HCT116 (cell line): Measurements from ENCODE around the gene STIM1.

Experiments used
- EGR1 ChIP-seq: IDR thresholded peaks from 2 replicates; pipeline ENCODE4 v1.6.1; 2012; ENCODE audit warnings: low read depth
- EZH2phosphoT487 ChIP-seq: fragments of 200-600 bp; IDR thresholded peaks from 2 replicates; pipeline ENCODE4 v1.6.1; 2018; ENCODE audit warnings: antibody characterized with exemption, borderline replicate concordance
- POLR2A ChIP-seq: IDR thresholded peaks from 2 replicates; pipeline ENCODE4 v1.7.0; 2011; ENCODE audit warnings: borderline replicate concordance; ENCODE audit not compliant: insufficient read depth, insufficient read length; ENCODE audit errors: extremely low read depth
- ZNF274 ChIP-seq: fragments of 200-500 bp; sonication (Bioruptor generic); IDR thresholded peaks from 2 replicates; pipeline ENCODE4 v1.6.1; 2014; ENCODE audit warnings: mild to moderate bottlenecking, low read depth, low read length, inconsistent platforms
- TF ChIP-seq, protein P1 (sequence below), 3 experiments: fragments of 200-600 bp in 1 of 3; sonication (generic) in 1 of 3; IDR thresholded peaks in 2 of 3; conservative IDR thresholded peaks in 1 of 3; 2 replicates each; pipeline ENCODE4 v1.5.1; 2012 to 2017; ENCODE audit warnings: low read depth in 2 of 3, low read length in 2 of 3, antibody characterized with exemption in 1 of 3, borderline replicate concordance in 1 of 3, control low read depth in 1 of 3, mild to moderate bottlenecking in 1 of 3, mixed read lengths in 1 of 3, mixed run types in 1 of 3, moderate library complexity in 1 of 3; ENCODE audit not compliant: insufficient read depth in 1 of 3

DNA sequence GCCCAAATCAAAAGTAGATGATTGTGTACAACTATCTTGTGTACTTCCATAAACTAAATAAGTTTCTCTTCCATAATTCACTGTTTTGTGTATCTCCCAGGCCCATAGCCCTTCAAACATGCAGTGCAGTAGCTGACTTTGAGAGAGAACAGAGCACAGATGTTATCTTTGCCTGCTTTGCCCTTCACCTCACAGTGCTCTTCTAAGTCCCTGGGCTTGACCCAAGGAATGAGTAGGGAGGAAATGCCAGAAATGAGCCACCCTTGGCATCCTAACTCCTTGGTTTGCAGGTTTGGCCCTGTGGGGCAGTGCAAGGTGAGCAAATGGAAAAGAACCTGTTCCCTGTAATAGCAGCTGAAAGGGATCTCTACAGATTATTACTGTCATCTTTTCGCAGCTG lies 79.2 kb downstream of the STIM1 start:
- TF ChIP-seq EGR1 (no peak), POLR2A (no peak), ZNF274 (no peak), EZH2phosphoT487 (no peak)
- TF ChIP-seq, protein P1, sequence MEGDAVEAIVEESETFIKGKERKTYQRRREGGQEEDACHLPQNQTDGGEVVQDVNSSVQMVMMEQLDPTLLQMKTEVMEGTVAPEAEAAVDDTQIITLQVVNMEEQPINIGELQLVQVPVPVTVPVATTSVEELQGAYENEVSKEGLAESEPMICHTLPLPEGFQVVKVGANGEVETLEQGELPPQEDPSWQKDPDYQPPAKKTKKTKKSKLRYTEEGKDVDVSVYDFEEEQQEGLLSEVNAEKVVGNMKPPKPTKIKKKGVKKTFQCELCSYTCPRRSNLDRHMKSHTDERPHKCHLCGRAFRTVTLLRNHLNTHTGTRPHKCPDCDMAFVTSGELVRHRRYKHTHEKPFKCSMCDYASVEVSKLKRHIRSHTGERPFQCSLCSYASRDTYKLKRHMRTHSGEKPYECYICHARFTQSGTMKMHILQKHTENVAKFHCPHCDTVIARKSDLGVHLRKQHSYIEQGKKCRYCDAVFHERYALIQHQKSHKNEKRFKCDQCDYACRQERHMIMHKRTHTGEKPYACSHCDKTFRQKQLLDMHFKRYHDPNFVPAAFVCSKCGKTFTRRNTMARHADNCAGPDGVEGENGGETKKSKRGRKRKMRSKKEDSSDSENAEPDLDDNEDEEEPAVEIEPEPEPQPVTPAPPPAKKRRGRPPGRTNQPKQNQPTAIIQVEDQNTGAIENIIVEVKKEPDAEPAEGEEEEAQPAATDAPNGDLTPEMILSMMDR (IDR thresholded peaks at IDR 0.05 in 2 of 3, conservative IDR thresholded peaks at IDR 0.05 in 1 of 3; ENCODE audit: borderline replicate concordance in 1 of 3, insufficient read depth in 1 of 3, low read depth in 2 of 3, low read length in 2 of 3), result no peak
